ENCODE measurements around the gene CHDH.

GRCh38 chr3:53835257-53835656 is 11.0 kb downstream of the CHDH start:
- no peak for TF ChIP-seq CTCF (IDR thresholded peaks at IDR 0.05; ENCODE audit: low read depth, low read length, poor library complexity, severe bottlenecking)
- no peak for TF ChIP-seq EZH2phosphoT487 (IDR thresholded peaks at IDR 0.05; ENCODE audit: borderline replicate concordance, low read length)
